Stimulated activated CD8-positive, alpha-beta memory T cell treated with anti-CD3 and anti-CD28 coated beads, Interleukin-7, amount 100 ng/mL, for 24 hours (primary cell): ENCODE measurements around the gene PPM1J.
"Not testable (repeated sequence)": the region's sequence is repeated elsewhere in the genome, so short reads cannot be mapped to it uniquely, and the experiment has no call there.

ENCODE experiments used
- DNase-seq: peaks from one replicate; pipeline ENCODE4 v3.0.0-alpha.2; 2020; ENCODE audit warnings: low read depth

PPM1J gene

DNA sequence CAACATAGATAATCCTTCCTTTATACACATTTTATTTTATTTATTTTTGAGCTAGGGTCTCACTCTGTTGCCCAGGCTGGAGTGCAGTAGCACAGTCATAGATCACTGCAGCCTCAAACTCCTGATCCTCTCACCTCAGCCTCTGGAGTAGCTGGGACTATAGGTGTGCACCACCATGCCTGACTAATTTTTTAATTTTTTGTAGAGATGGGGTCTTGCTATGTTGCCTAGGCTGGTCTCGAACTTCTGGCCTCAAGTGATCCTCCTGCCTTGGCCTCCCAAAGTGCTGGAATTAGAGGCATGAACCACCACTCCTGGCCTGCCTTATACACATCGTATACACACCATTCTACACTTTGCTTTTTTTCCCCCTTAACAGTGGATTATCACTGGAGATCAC lies 6.2 kb upstream of the PPM1J start:
- DNase-seq: not testable (repeated sequence)

DNA sequence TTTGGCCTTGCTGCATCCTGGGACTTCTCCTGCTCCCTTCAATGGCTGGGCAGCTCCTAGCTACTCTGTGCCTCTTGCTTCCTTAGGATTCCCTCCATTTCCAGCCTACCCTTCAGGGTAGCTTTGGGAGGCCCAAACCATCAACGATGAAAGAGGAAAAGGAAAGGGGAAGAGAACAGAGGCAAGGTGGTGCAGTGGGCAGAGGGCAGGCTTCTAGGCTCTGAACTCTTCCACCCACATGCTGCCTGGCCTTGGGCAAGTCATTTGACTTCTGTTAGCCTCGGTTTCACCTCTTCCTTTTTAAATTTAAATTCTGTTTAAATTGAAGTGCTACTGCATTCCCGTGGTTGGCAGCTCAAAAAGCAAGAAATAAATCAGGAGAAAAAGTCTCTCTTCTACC lies 5.7 kb upstream of the PPM1J start:
- no peak for DNase-seq

DNA sequence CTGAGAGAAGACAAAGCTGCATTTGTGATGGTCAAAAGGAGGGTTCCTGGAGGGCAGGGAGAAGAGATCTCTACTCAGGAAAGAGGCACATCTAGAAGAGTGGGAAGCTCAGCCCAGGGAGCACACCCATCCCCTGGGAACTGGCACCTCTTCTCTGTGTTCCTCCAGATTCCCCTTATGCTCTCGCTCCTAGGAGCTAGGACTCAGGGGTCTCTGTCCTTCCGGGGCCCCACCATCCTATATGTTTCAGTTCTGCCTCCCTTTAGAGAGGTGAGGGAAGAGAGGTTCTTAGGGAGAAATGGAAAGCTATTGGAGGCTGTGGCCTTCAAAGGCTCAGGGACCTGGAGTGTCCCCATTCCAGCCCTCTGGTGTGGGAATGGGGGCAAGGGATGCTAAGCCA lies 4.6 kb upstream of the PPM1J start:
- no peak for DNase-seq

DNA sequence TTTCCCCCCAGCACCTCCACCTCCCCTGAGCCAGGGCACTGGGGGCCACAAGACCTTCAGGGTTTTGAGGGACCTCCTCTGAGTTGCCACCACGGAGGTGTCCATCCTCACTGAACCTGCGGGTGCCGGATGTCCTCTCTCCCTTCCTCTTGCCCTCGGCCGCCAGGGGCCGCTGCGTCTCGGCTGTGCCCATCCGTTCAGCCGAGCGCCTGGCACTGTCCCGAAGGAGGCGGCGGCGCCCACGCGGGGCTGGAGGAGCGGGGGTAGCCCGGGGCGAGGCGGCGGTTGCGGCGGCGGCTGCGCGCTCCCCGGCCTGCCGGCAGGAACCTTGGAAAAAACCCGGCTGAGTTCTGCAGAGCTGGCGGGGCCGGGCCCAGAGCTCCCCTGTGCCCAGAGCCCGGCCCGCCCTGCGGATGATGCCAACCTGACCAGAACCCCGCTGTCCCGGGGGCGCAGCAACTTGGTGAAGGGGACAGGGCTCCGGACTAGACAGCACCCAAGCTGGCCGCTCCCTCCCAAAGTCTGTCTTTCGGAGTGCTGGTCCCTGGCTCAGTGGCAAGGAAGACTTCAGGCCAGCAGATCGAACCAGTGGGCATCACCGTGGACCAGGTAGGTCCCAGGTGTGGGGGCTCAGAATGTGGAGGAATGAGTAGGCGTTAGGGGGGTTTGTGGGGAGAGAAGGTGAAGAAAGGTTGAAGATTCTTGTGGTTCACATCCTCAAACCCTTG lies 3.7 kb upstream of the PPM1J start:
- no peak for DNase-seq

DNA sequence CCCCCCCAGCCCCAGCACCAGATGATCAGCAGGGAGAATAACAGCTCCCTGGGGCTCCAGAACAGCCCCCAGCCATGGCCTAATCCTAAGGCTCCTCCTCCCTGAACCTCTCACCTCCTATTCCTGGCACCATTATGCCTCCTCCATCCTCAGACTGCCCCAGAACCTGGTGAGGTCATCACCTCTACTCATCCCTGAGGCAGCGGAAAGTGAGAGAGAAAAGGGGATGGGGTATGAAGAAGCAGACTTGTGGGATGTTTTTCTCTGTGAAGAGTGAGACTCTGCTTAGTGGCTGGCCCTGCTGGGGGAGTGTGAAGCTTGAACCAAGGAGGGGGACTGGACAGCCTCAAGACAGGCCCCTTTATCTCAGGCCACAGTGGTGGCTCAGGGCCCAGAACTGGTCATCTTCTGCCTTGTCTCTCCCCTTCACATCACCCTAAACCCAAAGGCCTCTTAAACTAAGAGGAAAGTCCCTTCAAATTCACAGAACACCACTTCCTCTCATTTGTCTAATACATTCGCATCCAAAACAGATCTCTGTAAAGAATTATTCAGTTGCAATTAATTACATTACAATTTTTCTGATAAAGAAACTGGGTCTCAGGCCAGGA lies 2.2 kb upstream of the PPM1J start:
- no peak for DNase-seq

DNA sequence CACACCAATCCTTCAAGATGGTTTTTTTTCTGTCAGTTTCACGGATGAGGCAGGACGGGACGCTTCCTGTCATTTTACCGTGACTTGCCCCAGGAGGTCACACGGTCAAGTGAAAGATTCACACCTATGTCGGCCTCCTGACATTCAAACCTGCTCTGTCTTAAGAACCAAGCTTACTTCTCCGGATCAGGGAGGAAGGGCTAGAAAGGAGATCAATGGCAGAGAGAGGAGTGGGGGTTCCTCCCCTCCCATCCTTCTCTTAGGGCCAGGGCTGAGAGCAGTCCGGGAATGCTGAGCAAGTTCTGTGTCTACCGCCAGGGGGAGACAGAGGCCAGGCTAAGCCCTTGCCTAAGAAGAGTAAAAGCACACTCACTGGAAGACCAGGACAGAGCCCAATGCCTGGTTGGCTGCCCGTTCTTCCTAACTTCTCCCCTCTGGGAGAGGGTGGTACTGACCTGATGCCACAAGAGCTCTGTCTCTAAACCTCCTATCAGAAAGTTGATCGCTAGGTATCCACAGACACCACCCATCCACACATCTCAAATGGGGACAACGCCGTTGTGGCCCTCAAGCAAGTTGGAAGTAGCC lies 1.1 kb upstream of the PPM1J start:
- DNase-seq: peak; percentile 58

DNA sequence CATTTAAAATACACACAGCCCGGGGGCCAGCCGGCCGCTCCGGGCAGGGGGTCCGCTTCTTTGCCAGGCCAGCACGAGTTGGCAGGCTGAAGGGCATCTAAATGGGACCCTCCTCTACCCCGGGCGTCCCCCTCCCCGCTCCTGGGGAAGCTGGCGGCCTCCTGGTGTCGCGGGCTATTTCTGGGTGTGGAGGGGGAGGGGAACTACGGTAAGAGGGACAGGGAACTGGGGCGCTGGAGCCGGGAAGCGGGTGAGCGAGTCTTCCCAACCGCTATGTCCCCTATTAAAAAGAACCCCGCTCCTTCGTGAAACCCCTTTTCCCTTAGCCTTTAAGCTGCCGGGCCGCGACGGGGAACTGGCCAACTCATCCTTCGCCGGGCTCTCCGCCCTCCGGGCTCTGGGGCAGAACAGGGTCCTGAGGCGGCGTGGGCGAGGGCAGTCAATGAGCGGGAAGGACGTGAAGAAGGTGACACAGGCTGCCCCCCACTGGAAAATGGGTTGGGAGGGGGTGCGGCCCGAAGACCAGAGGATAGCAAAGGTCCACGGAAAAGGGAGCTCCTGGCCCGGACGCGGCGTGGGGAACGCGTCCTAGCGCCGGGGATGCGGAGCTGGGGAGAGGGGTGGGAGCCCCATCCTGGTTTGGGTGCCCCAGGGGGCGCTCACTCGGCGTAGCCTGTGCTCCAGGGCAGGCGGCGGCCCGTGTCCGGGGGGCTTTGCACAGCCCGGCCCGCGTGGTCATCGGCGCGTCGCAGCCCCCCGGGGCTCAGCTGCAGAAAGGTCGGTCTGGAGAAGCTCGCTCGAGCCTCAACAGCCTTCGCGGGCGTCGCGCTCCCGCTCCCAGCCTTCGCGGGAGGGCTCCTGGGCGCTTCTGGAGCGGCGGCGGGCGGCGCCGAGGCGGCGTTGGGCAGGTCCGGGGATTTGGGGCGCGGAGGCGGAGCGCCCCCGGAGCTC lies 544 bp downstream of the PPM1J start:
- no peak for DNase-seq

DNA sequence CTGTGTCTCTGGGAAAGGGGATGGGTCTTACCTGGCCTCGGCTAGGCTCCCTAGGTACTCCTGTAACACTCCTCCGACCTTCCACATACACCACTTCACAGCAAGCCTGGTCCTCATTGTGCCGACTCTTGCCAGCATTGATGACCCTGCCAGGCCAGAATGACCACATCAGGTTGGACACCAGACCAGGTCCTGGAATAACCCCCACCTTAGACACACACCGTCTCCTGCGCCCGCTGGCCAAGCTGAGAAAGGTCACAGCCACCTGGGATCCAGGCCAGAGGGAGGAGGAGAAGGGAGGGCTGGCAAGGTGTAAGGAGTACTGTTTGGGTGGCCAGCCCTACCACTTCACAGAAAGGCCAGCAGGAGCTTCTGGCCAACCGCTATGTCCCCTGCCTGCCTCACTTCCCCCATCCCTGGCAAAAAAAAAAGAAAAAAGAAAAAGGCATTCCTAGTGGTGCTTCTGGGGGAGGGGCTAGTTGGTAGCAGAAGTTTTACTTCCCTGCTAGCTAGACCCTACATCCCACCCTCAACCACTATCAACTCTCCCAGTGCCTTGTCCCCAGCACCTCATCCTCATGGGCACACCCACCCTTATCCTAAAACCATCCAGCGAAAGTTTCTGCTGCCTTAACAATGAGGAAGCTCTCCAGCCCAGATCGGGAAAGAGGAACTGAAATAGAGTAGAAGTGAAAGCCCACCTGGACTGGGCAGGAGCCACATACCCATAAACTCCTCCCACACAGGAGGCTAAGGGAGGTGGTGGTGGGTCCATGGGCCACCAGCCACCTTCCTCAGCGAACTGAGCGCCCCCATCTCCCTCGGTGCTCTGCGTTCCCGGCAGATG lies 1.4 kb downstream of the PPM1J start:
- no peak for DNase-seq

DNA sequence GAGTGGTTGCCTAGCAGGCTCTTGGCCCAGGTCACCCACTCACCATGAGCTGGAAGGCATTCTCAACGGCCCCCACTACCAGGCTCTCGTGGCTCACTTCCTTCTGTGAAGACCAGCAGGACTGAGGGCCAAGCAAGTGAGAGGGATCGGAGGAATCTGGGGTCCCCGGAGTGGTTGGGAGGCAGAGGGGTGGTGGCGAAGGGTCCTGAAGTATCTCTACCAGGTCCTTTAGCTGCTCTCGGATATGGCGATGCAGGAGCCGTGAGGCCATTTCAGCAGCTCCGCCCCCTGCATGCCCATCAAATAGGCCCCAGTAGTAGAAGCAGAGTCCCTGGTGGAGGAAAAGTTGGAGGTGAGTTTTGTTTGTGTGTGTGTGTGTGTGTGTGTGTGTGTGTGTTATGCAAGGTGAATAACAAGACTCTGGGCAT lies 2.4 kb downstream of the PPM1J start:
- no peak for DNase-seq

DNA sequence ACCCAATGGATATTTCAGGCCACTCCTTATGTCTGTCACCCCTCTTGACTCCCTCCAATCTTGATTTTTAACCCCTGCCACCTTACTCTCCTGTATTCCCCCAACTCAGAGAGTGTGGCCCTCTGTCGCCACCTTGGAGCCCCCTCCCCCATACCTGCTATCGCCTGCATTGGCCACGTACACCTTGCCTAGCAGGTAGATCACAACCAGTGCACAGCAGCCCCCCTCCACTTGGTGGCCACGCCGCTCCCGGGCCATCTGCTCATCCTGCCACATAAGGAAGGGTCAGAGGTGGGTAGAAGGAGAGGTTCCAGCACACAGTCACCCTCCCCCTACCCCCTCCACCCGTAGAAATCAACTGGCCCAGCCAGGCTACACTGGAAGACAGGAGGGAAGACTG lies 2.9 kb downstream of the PPM1J start:
- DNase-seq: no peak

DNA sequence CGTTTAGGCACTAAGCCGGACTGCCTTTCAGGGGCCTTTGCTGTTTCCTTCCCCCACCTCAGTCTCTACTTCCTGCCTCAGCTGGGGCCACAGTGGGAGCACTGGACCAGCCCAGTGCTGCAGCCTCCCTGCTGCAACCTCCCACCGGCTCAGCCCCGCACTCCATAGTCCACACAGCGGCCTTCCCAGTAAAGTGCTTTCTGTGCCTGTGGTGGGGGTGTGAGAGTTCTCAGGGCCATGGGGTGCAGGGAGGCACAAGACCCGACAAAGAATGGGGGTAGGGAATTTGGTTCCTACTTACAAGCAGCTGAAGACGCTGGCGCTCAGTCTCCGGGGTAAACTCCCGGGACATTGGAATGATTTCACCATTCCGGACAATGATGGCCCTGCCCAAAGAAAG lies 3.5 kb downstream of the PPM1J start:
- no peak for DNase-seq

DNA sequence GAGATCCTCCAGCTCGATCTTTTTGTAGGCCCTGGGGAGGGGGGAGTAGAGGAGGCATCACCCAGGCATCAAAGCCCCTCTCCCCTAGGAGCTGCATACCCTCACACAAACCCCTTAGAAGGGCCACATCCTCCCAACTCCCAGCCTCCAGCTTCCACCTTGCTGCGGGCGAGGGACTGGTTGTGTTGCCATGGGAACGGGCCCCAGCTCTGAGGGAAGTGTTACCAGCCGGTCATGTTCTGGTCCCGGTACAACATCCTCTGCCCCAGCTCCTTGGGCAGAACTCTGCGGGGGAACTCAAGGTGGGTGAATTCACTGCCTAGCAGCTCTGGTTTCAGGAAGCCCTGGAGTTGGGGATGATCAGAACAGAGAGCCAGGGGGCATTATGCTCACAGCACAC lies 4.1 kb downstream of the PPM1J start:
- no peak for DNase-seq

DNA sequence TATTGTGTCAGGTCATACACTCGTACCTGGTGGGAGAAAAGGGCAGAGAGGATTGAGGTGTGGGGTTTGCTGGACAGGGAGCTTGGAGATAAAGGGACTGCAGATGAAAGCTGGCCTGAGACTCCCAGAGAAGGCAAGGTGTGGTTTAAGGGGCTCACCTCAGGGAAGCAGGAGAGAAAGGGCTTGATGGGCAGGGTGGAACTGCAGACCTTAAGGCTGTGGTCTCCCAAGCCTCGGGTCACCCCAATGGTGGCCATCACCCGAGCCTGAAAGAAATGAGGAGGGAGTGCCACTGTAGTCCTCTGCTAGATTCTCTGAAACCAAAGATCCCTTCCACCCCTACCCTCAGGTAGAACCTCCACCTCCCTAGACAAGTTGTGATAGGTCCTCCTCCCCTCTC lies 4.5 kb downstream of the PPM1J start:
- DNase-seq: no peak

DNA sequence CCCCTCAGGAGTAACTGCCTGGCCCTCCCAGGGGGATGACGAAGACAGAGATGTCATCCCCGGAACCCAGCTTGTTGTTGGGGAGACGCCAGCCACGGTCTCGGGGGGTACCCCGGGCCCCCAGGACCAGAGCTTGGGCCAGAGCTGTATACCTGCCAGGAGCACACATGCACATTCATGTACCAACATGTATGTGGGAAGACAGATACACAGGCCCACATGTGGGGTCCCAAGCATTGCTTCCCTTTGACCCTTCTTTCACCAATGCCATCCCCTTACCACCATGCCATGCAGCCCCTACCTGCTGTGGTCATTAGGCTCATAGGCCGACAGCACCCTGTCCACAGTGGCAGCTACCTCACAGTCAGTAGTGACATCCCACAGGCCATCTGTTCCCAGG lies 5.0 kb downstream of the PPM1J start:
- no peak for DNase-seq

DNA sequence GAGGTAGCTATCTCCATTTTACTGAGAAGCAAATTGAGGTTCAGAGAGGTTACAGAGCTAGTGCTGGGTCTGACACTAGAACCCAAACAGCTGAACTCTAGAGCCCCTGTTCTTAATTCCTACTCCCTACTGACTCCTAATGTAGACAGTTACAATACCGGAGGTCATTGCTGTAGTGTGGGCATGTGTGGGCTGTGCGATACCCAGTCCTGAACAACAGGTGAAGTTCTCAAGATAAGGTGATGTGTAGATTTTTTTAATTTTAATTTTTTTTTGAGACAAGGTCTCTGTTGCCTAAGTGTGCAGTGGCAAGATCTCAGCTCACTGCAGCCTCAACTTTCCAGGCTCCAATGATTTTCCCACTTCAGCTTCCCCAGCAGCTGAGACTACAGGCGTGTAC lies 6.6 kb downstream of the PPM1J start:
- no peak for DNase-seq

DNA sequence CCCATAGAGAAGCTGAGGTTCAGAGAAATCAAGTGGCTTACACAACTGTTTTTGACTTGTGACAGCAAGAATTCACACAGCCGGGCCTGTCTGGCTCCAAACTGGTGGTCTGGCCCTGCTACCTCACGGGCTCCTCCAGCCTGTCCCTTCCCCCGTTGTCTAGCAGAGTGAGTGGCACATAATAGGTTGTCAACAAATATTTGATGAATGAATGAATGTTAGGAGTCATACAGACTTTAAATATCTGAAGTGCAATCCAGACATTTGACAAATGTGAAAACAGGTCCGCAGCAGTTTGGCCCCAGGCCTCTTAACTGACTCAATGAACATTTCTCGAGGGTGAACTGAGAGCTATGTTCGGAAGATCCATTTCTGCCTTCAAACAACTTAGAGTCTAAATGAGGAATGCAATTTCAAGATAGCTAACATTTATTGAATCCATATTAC lies 7.1 kb downstream of the PPM1J start:
- DNase-seq: no peak

DNA sequence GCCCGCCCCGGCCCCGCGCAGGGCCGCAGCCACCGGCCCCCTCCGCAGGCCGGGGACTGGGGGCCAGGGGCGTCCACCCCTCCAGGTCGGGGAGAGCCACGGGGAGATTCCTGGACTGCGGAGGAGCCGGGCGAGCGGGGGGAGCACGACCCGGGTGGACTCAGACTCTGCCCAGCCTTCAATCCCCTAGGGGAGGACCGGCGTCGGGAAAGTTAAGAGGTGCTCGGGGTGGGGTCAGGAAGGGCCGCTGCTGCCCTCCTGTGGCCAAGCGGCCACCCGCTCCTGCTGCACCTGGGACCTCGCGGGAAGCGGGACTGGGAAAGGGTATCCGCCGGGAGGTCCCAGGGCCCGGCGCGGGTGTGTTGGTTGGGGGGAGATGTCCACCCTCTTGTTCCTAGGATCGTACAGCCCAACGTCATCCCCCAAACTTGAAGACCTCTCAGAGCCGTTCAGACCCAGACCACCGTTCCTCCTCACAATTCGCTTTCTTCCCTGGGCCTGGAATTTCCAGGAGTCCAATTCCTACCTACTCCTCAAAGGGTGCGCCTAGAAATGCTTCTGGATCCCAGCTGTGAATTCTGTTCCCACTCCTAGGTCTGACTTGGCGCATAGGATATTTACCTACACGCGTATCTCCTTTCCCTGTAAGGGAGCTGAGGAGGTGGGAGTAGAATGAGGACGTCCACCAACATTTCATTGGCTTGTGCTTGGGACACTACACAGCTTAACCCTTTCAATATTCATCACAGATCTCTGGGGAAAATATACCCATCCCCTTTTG lies 7.7 kb downstream of the PPM1J start:
- no peak for DNase-seq

DNA sequence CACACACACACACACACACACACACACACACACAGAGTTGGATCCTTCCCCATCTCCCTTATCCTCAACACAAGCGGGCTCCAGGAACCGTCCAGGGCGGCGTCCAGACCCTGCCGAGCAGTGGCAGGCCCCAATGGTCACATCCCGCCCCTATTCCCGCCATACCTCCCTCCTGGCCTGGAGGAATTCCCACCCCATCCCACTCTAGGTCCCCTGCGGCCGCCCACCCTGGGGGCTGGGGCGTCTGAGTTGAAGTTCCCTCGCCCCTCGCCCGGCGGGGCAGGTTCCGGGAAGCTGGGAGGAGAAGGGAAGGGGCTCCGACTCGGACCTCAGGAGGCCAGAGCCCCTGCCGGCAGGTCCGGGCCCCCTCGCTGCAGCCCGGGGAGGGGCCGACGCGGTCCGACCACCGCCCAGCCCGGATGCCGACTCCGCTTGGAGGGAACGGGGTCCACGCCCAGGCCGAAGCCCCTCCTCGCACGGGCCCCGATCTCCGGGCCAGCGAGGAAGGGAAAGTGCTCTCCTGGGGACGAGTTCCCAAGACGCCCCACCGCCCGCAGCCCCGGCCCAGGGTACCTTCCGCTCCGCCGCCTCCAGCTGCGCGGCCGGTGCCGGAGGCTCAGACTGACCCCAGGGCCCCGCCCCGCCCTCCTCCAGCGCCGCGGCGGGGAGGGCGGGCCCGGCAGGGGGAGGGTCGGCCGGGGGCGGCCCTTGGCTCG lies 8.5 kb downstream of the PPM1J start, which contains the start of gene RHOC:
RHOC (minus strand) TSS at position 623 of the 716 bp plus-strand sequence. CDS start 3,328 bp downstream, outside the sequence.
- no peak for DNase-seq

DNA sequence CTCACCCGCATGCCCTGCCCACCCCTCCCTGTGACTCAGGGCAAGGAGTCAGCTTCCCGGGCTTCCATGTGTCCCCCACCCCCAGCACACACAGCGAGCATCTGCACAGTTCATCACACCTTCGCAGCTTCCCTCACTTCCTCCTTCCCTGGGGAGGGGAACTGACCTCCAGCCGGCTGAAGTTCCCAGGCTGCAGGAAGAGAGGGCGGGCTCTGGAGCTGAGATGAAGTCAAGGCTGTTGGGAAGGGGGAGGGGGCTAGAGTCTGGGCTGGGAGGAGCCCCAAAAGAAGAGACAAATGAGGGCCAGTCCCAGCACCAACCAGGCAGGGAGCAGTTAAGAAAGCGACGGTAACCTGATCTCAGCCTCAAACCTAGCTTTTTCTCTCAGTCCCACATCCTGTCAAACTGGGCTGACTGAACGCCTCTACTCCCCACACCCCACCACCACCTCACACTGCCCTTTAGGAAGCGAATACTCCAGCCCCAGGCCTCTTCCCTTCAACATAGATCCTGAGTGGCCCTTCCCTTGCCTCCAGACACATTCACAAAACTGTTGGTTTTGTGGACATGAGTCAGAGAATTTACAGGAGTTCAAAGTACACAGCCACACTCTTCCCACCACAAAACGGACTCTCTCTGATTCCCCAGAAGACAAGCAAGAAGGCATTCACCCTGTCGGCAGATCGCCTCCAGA lies 10.1 kb downstream of the PPM1J start:
- no peak for DNase-seq
